Measurements from ENCODE around the gene C20orf141.
"Not testable (repeated sequence)": the region's sequence is repeated elsewhere in the genome, so short reads cannot be mapped to it uniquely, and the experiment has no call there.

The C20orf141 gene

DNA sequence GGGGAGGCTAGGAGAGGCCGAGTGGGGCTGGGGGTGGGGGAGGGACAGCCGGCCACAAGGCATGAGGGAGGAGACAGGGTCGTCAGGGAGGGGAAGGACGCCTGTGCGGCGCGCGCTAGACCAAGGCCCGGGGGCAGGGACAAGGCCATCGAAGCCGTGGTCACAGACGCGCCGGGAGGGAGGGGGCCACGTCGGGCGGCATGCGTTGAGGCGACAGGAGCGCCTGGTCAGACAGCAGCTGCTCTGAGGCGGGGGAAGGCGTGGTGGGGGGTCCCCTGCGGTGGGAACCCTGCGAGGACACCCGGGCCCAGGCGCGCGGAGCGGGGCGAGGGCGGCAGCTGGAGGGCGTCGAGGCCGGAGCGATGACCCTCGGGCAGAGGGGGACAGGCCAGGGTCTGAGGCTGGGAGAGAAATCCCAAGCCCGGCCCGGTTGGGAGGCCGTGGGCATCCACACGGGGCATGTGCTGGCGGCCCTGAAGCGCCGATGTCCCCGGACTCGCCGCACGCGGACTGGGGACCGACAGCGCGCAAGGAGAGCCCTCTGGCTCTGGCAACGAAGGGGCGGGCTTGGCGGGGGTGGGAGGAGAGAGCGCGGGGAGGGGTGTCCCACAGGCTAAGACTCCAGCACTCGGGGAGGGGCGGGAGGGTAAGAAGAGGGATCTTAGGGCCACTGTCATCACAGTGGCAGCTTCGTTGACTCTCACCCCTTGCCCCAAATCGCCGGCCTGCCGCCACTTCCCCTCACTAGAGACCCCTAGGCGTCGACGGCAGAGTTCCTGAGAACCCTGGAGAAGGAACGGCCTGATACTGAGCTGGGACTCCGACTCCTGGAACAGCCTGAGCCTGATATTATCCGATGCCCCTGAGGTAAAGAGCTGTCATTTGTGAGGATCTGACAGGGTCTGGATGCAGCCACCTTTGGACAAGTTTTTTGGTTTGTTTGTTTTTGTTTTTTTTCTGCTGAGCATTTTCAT lies 6.4 kb downstream of the C20orf141 start:
- DNase-seq = peak; percentile 13

DNA sequence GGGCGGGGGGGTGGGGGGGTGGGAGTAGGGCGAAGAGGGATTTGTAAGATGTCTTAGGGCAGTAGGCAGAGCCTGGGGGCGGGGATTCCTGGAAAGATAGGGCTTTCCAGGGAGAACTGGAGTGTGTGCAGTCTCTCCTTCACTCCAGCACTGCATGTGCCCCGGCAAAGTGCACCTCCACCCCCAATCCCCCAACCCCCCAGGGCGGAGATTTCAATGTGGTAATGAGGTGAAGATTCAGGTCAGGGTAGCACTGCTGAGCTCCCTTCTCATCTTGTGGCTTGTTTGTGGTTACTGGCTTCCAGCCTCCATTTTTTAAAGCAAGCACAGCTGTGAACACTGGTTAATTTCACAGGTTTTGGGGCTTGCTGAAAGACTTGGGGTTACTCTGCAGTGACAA lies 7.3 kb downstream of the C20orf141 start:
- peak; percentile 23 for DNase-seq

DNA sequence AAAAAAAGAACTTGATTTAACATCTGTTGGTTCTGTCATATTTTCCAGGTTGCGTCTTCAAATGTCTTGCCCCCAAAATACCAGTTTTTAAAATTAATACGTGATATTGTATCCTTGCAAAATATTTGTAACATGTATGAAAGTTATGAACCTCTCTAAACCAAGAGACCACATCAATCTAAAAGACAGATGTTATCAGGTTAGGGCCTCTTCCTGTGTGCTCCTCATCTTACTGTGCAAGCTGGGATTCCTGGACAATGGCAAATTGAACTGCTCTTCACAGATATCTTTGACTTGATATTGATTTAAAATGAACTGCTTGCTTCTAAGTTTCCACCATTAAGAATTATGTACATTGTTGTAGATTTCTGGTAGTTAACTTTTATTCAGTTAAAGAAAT lies 11.0 kb downstream of the C20orf141 start:
- DNase-seq = no peak

DNA sequence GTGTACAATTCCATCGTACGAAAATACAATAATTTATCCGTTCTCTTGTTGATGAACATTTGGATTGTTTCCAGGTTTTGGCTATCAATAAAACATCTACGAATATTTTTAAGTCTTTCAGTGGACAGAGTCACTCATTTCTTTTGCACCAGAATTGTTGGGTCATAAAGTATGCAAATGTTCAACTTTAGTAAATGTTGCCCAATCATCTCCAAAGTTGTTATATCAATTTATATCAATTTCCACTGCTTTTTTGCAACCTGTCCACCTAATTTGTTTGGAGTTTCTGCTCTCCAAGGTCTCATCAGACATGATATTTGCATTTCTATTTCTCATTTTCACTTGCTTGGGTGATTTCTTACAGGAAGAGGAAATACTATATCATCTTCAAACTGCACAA lies 11.9 kb downstream of the C20orf141 start:
- no peak for DNase-seq

DNA sequence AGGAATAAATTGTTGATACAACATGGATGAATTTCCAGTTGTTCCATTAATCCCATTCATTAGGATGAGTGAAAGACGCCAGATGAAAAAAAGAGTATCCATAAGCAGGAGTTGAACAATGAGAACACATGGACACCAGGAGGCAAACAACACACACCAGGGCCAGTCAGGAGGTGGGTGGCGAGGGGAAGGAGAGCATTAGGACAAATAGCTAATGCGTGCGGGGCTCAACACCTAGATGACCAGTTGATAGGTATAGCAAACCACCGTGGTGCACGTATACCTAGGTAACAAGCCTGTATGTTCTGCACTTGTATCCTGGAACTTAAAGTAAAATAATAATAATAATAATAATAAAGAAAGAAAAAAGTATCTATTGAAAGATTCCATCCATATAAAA lies 14.6 kb downstream of the C20orf141 start:
- DNase-seq = no peak

DNA sequence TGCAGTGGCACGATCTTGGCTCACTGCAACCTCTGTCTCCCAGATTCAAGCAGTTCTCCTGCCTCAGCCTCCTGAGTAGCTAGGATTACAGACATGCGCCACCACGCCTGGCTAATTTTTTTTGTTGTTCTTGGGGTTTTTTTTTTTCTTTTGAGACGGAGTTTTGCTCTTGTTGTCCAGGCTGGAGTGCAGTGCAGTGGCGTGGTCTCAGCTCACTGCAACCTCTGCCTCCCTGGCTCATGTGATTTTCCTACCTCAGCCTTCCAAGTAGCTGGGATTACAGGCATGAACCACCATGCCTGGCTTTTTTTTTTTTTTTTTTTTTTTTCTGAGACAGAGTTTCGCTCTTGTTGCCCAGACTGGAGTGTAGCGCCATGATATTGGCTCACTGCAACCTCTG lies 16.4 kb downstream of the C20orf141 start:
- not testable (repeated sequence) for DNase-seq

DNA sequence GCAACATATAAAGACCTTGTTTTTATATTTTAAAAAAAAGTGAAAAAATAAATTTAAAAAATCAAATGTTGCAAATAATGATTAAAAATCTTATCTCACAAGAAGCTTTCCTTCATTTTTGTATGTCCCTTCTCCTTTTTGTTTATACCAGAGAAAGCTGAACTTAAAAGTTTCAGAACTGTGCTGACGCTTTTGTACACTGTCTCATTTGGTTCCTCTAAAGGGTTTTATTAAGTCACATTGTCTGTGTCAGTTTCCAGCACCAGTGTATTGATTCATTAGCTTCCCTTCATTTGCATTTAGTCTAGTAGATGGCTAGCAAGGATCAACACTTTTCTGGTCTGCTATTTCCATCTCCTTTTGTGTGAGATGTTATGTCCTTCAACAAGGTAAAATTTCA lies 19.0 kb downstream of the C20orf141 start:
- no peak for DNase-seq

DNA sequence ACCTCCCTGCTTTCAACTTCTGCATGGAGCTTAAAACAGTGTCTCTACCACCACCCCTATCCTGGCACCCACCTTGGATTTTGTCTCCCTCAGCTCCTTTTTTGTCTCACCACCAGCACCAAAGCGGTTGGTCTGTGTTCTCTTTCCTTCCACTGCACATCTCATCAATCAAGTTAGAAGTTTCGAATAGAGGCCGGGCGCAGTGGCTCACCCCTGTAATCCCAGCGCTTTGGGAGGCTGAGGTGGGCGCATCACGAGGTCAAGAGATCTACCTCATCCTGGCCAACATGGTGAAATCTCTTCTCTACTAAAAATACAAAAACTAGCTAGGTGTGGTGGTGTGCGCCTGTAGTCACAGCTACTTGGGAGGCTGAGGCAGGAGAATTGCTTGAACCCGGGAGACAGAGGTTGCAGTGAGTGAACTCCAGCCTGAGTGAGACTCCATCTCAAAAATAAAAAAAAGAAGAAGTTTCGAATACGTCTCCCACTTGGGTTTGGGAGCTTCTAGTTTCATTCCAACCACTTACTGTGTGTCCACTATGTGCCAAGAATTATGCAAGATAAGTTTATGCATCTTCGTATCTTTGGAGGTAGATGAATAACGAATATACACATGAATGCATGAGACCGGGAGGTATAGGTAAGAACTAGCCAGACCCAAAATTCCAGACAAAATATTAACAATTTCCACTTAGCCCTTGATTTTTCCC lies 19.8 kb downstream of the C20orf141 start:
- no peak for DNase-seq

DNA sequence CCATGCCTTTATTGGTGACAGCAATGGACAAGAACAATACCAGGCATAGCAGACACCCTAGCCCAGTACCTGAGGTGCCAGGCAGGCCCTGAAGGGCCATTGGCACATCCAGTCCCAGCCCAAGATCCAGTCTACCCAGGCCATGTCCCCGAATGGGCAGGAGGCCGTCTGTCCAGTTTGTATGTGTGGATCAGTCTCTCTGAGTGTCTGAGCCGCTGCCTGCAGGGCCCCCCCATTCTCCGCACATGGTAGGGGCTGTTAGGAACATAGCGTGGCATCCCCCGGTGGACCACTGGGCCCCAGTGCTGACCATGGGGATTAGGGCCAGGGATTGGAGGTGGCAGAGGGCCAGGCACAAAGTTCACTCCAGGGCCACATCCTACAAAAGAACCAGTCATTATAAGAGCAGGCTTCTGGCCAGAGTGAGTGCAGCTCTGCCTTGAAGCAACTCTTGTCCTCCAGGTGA lies 20.6 kb downstream of the C20orf141 start:
- DNase-seq = no peak

DNA sequence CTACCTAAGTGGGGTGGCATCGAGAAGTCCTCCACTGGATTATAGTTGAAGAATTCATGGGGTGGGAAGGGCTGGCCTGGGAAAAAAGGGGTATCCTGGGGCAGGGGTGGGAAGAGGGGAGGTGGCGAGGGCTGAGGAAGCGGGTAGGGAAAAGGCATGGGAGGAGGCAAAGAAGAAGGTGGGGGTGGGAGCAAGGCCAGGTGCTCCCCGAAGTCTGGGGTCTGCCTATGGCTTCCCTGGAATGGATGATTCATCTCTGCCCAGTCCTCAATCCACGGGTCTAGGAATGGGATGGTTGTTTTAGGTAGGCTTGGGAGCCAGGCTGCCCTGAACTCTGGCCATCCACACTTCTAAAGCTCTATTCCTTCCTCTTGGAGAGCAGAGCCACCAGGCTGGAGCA lies 21.2 kb downstream of the C20orf141 start:
- no peak for DNase-seq

DNA sequence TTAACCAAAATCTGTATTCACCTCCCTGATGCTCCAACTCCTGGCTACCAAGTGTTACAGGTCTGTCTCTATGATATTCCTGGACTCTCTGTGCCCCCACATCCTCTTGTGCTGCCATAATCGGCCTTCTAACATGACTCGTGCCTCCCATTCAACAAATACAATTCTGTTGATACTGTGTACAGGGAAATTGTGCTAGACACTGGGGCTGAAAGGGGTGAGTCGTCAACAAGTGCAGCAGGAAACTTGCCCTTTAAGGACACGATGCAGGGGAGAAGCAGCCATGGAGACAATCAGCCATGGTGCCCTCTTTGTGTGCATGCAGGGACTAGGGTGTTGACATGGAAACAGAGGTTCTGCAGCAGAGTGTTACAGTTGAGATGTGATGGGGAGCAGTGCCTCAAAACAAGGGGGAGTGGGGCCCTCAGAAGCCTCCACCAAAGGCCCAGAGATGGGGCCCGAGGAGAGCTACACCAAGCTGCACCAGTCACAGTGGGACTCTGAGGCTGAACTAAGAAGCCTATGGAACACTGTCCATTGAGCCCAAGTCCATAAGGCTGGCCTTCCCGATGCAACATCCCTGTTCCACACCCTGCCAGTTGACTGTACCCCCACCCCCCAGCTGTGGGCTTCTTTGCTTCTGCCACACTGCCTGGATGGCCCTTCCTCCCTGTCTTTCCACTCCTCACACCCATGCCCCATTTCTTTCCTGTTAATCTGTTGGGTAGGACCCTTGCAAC lies 22.6 kb downstream of the C20orf141 start:
- DNase-seq = no peak

DNA sequence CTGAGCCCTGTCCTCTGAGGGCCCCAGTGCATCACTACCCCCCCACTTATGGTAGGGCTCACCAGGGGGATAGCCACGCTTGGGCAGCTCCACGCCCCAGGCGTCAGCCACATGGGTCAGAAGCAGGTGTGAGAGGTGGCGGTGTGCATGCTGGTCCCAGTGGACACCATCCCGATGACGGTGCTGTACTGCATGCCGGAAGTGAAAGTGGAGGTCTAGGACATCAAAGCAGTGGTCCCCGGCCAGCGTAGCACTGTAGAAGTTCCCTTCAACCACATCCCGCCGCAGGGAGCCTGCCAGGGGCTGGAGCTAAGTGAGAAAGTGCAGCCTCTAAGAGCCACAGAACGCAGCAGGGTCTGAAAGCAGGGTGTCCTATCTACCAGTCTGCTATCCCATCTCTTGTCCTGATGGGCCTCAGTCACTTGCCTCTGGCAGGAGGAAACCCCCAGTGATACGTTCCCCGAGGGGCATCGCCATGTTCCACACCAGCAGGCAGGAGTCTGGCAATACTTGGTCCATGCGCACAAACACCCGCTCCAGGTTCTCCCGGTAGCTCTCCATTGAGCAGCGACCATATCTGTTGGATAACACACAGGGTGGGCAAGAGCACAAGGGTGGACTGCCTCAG lies 23.5 kb downstream of the C20orf141 start:
- DNase-seq = no peak

DNA sequence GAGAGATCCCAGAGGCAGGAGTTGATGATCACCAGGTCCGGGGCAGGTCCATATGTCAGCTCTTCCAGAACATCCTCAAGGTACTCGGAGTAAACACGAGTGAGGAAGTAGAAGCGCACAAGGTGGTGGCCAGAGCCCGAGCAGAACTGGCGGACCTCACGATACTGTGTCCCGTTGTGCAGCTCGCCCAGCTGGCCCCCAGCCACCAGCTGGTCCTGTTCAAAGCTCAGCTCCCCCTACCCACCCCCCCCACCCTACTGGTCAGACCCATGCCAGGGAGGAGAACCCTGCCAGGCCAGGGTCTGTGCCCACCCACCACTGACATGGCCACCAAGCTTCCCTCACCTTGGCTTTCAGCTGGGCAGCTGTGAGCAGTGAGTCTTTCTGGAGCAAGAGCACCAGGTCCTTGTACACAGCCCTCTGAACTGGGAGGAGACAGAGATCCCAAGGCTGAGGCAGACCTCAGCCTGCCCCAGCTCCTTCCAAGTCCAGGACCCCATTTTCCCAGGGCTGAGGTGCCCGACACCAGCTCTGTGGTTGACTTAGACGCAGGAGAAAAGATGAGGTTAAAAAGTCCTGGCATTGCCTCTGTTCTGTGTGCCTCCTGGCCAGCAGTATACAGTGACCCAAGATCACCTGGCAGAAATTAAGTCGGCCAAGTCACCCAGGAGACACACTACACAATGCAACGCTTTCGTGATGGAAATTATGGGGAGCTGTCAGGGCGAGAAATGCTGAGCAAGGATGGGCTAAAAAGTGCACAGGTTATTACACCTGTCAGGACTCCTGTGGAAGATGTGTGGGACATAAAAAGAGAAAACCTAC lies 24.3 kb downstream of the C20orf141 start:
- DNase-seq = no peak

DNA sequence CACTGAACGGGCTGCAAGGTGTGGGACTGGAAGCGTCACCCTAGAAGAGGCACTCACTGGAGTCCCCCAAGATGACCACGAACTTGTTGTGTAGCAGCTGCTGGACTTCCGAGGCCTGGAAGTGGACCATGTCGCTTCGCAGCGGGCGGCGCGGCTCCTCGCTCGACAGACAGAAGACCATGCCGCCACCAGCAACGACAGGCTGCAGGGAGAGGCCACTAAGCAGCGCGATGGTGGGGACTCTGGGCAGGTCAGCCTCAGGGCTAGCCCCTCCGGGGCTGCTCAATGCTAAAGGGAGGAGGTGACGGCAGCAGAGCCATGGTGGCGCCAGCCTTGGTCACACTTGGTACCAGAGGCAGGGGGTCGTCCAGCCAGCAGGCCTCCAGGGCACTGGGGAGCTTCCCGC lies 24.9 kb downstream of the C20orf141 start:
- no peak for DNase-seq

DNA sequence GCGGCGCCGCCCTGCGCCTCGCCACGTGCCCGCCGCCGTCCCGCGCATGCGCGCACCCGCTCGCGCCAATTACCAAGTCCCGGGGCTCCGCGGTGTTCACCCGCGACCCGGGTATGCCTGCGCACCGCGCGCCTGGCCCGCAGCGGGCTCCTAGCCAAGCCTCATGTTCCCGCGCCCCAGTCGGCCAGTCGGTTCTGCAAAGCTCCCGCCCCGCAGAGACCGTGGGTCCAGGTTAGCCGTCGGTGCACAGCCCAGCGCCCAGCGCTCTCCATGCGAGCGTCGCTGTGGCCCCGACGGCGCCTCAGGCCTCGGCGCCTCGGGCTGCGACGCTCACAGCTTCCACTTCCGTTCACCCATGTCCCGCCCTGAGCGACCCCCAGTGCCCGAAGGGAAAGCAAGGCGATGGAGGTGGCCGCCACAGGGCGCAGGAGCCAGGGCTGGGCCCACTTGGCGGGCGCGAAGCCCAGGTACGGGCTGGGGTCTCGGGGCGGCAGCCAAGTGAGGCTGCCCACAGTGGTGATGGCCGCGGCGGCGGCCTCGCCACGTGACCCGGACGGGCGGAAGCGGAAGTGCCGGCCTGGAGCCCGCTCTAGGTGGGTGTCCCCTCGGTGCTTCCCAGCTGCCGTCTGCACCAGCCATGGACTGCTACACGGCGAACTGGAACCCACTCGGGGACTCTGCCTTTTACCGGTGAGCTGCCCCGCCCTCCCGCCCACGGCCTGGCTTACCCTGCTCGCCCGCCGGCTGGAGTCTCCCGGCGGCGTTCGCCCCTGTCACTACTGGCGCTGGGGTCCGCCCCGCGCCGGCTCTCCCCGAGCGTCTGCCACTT lies 25.6 kb downstream of the C20orf141 start, which contains the start of the genes PCED1A and VPS16:
PCED1A (minus strand) TSS at position 518 of the 829 bp plus-strand sequence. CDS start 743 bp downstream, outside the sequence.
VPS16 (plus strand) TSS at position 608 of the 829 bp plus-strand sequence; CDS start at position 638, 30 bp downstream.
- DNase-seq = peak; percentile 100

DNA sequence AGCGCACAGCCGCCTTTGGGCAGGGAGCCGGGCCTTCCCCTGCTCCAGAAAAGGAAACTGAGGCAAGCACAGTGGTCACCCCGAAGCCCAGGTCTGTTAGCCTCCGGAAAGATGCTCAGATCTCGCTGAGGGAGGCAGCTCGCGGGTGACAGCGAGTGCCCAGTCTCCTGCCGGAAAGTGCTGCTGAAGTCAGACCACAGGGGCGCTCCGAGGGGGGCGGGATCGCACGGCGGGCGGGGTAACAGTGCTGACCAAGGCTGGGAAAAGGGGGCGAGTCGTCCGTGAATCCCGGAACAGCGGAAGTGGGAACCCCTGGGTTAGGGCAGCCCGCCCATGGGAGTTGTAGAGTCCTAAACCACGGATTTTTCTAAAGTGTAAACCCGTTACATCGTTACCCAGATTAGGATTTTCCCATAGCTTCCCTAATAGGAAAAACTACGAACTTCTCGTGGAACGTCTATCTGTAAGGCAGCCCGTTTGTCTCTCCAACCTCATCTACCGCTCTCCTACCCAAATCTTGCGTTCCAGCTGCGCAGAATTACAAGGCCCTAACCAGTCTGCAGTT lies 26.3 kb downstream of the C20orf141 start:
- DNase-seq = peak; percentile 81

DNA sequence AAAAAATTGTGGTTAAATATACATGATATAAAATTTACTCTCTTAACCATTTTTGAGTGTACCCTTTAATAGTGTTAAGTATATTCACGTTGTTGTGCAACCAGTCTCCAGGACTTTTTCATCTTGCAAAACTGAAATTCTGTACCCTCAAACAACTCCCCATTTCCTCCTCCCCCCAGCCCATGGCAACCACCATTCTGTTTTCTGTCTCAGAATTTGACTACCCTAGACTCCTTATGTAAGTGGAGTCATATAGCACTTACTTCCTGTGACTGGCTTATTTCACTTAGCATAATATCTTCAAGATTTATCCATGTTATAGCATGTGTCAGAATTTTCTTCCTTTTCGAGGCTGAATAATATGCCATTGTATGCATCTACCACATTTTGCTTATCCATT lies 30.8 kb downstream of the C20orf141 start:
- DNase-seq = no peak

DNA sequence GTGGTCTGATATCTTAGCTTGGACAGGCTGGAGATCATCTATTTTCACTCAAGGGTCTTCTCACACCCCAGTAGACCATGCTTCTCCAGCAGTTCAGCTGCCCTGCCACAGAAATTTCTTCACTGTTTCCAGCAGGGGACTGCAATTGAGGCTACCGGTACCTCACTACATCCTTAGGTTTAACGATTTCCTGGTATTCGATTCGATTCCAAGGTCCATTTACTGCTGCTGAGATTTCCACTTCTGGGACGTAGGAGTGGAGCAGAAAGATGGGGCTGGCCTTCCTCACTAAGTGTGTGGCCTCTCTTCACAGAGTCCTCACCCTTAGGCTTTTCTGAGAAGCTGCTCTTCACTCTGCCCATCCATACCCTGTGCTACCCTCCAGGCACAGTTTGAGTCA lies 31.9 kb downstream of the C20orf141 start:
- no peak for DNase-seq

DNA sequence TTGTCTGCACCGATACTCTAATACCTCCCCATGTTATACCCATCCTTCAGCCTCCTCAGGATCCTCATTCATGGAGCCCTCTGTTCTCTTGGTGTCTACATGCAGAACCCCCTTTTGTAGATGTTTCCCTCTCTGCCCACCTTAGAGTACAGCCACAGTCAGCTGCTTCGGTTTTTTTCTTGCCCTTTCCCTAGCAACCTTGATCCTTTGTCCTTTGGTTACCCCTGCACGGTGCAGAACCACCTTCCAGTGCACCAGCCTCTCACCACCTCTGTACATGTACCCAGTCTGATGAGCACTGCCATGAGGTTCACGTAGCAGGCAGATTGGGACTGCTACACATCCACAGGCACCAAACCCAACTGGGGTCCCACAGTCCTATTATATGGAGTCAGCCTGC lies 33.0 kb downstream of the C20orf141 start:
- no peak for DNase-seq

DNA sequence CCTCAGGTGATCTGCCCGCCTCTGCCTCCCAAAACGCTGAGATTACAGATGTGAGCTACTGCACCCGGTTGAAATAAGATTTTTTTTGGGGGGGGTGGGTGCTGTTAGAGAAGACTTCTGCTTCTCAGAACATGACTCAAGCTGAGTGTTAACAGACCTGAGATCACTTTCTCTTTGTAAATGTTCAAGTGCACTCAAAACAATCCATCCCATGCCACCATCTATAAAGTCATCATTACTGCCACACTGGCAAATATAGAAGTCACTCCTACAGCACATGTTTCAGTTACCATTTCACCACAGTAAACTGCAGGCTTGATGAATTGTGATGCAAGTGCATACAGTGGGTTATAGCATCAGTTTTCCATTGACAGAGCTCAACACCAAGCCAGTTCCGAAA lies 34.7 kb downstream of the C20orf141 start:
- no peak for DNase-seq
